Common myeloid progenitor, CD34-positive (primary cell): ENCODE results near the gene PIAS1.
"Not testable (repeated sequence)": the region's sequence is repeated elsewhere in the genome, so short reads cannot be mapped to it uniquely, and the experiment has no call there.

Source experiments
- CTCF ChIA-PET: fragments of 350-600 bp; sonication (Branson Sonifier 250); formaldehyde crosslinking; loops from one replicate; lab custom pipeline; 2021; ENCODE audit warnings: antibody characterized with exemption; lab: Charles Lee
- POLR2A ChIA-PET: fragments of 350-600 bp; sonication (Branson Sonifier 250); formaldehyde crosslinking; loops from one replicate; lab custom pipeline; 2021; ENCODE audit warnings: antibody characterized with exemption; lab: Charles Lee
- DNase-seq, 3 donors: peaks; one replicate each; pipeline versions ENCODE4 v3.0.0 to v3.0.0-alpha.2; 2013
- H3K27ac ChIP-seq, 2 experiments: 1 replicate in 1 of 2; 2 replicates in 1 of 2; pipeline ENCODE4 v1.7.0; 2013; ENCODE audit warnings: inconsistent platforms in 2 of 2, low read length in 2 of 2, mild to moderate bottlenecking in 2 of 2, low read depth in 1 of 2, moderate library complexity in 1 of 2; ENCODE audit not compliant: severe bottlenecking in 2 of 2, insufficient read depth in 1 of 2, poor library complexity in 1 of 2
- H3K27me3 ChIP-seq, 5 experiments: replicated peaks in 2 of 5; 1 replicate in 3 of 5; 2 replicates in 2 of 5; pipeline versions ENCODE4 v1.6.1 to v1.7.0; 2013; ENCODE audit warnings: low read length in 4 of 5, mild to moderate bottlenecking in 2 of 5, moderate library complexity in 2 of 5, inconsistent platforms in 1 of 5; ENCODE audit not compliant: insufficient read depth in 5 of 5, control insufficient read depth in 4 of 5
- H3K36me3 ChIP-seq, 4 experiments: 1 replicate in 2 of 4; 2 replicates in 2 of 4; pipeline versions ENCODE4 v1.6.1 to v1.7.0; 2013; ENCODE audit warnings: low read length in 3 of 4, control low read depth in 1 of 4, mild to moderate bottlenecking in 1 of 4; ENCODE audit not compliant: control insufficient read depth in 4 of 4, insufficient read depth in 4 of 4
- H3K4me1 ChIP-seq, 4 experiments: 1 replicate in 3 of 4; 2 replicates in 1 of 4; pipeline versions ENCODE4 v1.6.1 to v1.7.1; 2013; ENCODE audit warnings: low read length in 3 of 4, mild to moderate bottlenecking in 3 of 4, control low read depth in 1 of 4, inconsistent platforms in 1 of 4, moderate library complexity in 1 of 4; ENCODE audit not compliant: control insufficient read depth in 4 of 4, insufficient read depth in 4 of 4; ENCODE audit errors: control extremely low read depth in 1 of 4
- H3K4me3 ChIP-seq, 7 experiments: 1 replicate in 4 of 7; 2 replicates in 3 of 7; pipeline versions ENCODE4 v1.5.1 to v1.7.0; 2013; ENCODE audit warnings: mild to moderate bottlenecking in 7 of 7, low read length in 6 of 7, moderate library complexity in 6 of 7, inconsistent platforms in 2 of 7, low read depth in 2 of 7, control low read depth in 1 of 7; ENCODE audit not compliant: insufficient read depth in 4 of 7, control insufficient read depth in 1 of 7; ENCODE audit errors: extremely low read depth in 1 of 7
- H3K9me3 ChIP-seq, 5 experiments: 1 replicate in 4 of 5; 2 replicates in 1 of 5; pipeline versions ENCODE4 v1.6.1 to v1.7.1; 2013; ENCODE audit warnings: low read length in 4 of 5, mild to moderate bottlenecking in 2 of 5, inconsistent platforms in 1 of 5, low read depth in 1 of 5, moderate library complexity in 1 of 5; ENCODE audit not compliant: control insufficient read depth in 4 of 5, insufficient read depth in 2 of 5; ENCODE audit errors: control extremely low read depth in 1 of 5
- WGBS: methylation state at CpG from one replicate; pipeline ENCODE4 v1.1.5; 2013; ENCODE audit not compliant: insufficient coverage; 5-methylcytosine and 5-hydroxymethylcytosine counted together

Gene PIAS1

GRCh38 chr15:68220489-68220888 is 166.4 kb downstream of the PIAS1 start:
- peaks cover 0 to 21% (median 10%) of the 10 kb centered on the region in 4 experiments for H3K4me1 ChIP-seq
- 100% methylated on average over 1 of the region's 2 CpGs for WGBS
- H3K9me3 ChIP-seq, result no peaks in the 10 kb centered on the region
- DNase-seq, result no peak
- peaks cover 7 to 50% (median 13%) of the 10 kb centered on the region in 4 experiments for H3K36me3 ChIP-seq
- POLR2A ChIA-PET, result no interaction called here
- CTCF ChIA-PET, result interaction anchor here (0.5 to 1.9 kb wide), 5 partner anchors 9 to 146 kb away, joined by 3 to 5 read pairs (median 5); partner anchors contain the start of gene CALML4
- H3K27me3 ChIP-seq, result no peaks in the 10 kb centered on the region
- H3K27ac ChIP-seq, result no peak overlapping the region
- no peak overlapping the region for H3K4me3 ChIP-seq

- Histone ChIP-seq H3K27me3 (no peaks in the 10 kb centered on the region), H3K36me3 (peaks cover 6 to 46% (median 12%) of the 10 kb centered on the region in 4 experiments), H3K9me3 (no peaks in the 10 kb centered on the region), H3K4me1 (peaks cover 0 to 23% (median 10%) of the 10 kb centered on the region in 4 experiments), H3K27ac (no peak overlapping the region), H3K4me3 (no peak overlapping the region)
- no peak for DNase-seq
- POLR2A ChIA-PET, result interaction anchor here (0.6 kb wide), 1 partner anchor 84 kb away, joined by 3 read pairs; no protein-coding TSS in a partner anchor
- CTCF ChIA-PET, result interaction anchor here (1.0 to 1.9 kb wide), 2 partner anchors 11 to 26 kb away, joined by 5 read pairs; no protein-coding TSS in a partner anchor
- WGBS, result no CpG with 5 or more reads among the region's 6 CpGs
These were observed 166.9 kb downstream of the PIAS1 start for GRCh38 chr15:68220967-68221366.

GRCh38 chr15:68221530-68222431 is 167.7 kb downstream of the PIAS1 start:
- H3K9me3 ChIP-seq, DNase-seq, H3K27me3 ChIP-seq, H3K27ac ChIP-seq, CTCF ChIA-PET, H3K4me3 ChIP-seq: not testable (repeated sequence)
- 92% methylated on average over 39 of the region's 55 CpGs for WGBS
- Histone ChIP-seq H3K36me3 (peaks cover 6 to 38% (median 9%) of the 10 kb centered on the region in 4 experiments), H3K4me1 (peaks cover 0 to 23% (median 10%) of the 10 kb centered on the region in 4 experiments)
- POLR2A ChIA-PET, result interaction anchor here (0.6 kb wide), 1 partner anchor 85 kb away, joined by 3 read pairs; no protein-coding TSS in a partner anchor

- H3K9me3 ChIP-seq, POLR2A ChIA-PET, H3K27me3 ChIP-seq, DNase-seq, H3K27ac ChIP-seq, CTCF ChIA-PET, H3K4me3 ChIP-seq: not testable (repeated sequence)
- Histone ChIP-seq H3K36me3 (peaks cover 3 to 33% (median 6%) of the 10 kb centered on the region in 4 experiments), H3K4me1 (peaks cover 0 to 24% (median 10%) of the 10 kb centered on the region in 4 experiments)
- WGBS, result over 99% methylated on average over 14 of the region's 18 CpGs
These were observed 168.3 kb downstream of the PIAS1 start for GRCh38 chr15:68222432-68222743.

- POLR2A ChIA-PET, result no interaction called here
- DNase-seq, result no peak
- WGBS, result 96% methylated on average over 6 of the region's 6 CpGs
- Histone ChIP-seq H3K4me1 (peaks cover 0 to 32% (median 14%) of the 10 kb centered on the region in 4 experiments), H3K4me3 (no peak overlapping the region), H3K9me3 (no peaks in the 10 kb centered on the region), H3K36me3 (peaks cover 3 to 27% (median 6%) of the 10 kb centered on the region in 4 experiments), H3K27ac (no peak overlapping the region), H3K27me3 (no peaks in the 10 kb centered on the region)
- CTCF ChIA-PET, result interaction anchor here (3.5 kb wide), 1 partner anchor 13 kb away, joined by 15 read pairs; no protein-coding TSS in a partner anchor
These were observed 169.1 kb downstream of the PIAS1 start for GRCh38 chr15:68223171-68223570.

GRCh38 chr15:68224108-68224507 is 170.0 kb downstream of the PIAS1 start:
- 69% methylated on average over 2 of the region's 3 CpGs for WGBS
- H3K4me1 ChIP-seq, result peaks cover 0 to 41% (median 24%) of the 10 kb centered on the region in 4 experiments
- ChIA-PET POLR2A (no interaction called here), CTCF (interaction anchor here (0.8 to 3.5 kb wide), 2 partner anchors 14 to 82 kb away, joined by 3 to 15 read pairs; no protein-coding TSS in a partner anchor)
- H3K36me3 ChIP-seq, result peaks cover 0 to 17% (median 2%) of the 10 kb centered on the region in 4 experiments
- no peak overlapping the region for H3K27ac ChIP-seq
- H3K27me3 ChIP-seq, result no peaks in the 10 kb centered on the region
- no peaks in the 10 kb centered on the region for H3K9me3 ChIP-seq
- no peak for DNase-seq
- no peak overlapping the region for H3K4me3 ChIP-seq
